ENCODE results near the gene ARHGAP10.
"Not testable (repeated sequence)": the region's sequence is repeated elsewhere in the genome, so short reads cannot be mapped to it uniquely, and the experiment has no call there.

ARHGAP10 gene

GRCh38 chr4:148069895-148070178 lies 337.9 kb downstream of the ARHGAP10 start:
- no peak for DNase-seq

GRCh38 chr4:148071009-148071408 lies 339.1 kb downstream of the ARHGAP10 start:
- DNase-seq = no peak

GRCh38 chr4:148072789-148073188 lies 340.9 kb downstream of the ARHGAP10 start:
- DNase-seq = no peak

GRCh38 chr4:148073349-148073748 lies 341.5 kb downstream of the ARHGAP10 start:
- no peak for DNase-seq

- no peak for DNase-seq
These were observed 342.6 kb downstream of the ARHGAP10 start for GRCh38 chr4:148074462-148074861.

GRCh38 chr4:148075438-148075837 lies 343.6 kb downstream of the ARHGAP10 start:
- DNase-seq = no peak

- no peak for DNase-seq
These were observed 345.1 kb downstream of the ARHGAP10 start for GRCh38 chr4:148076964-148077363.

GRCh38 chr4:148077581-148077980 lies 345.7 kb downstream of the ARHGAP10 start:
- no peak for DNase-seq

- no peak for DNase-seq
These were observed 346.2 kb downstream of the ARHGAP10 start for GRCh38 chr4:148078061-148078460.

GRCh38 chr4:148079961-148080360 lies 348.1 kb downstream of the ARHGAP10 start:
- no peak for DNase-seq

GRCh38 chr4:148081267-148081666 lies 349.4 kb downstream of the ARHGAP10 start:
- DNase-seq = no peak

GRCh38 chr4:148081745-148082144 lies 349.9 kb downstream of the ARHGAP10 start:
- no peak for DNase-seq

GRCh38 chr4:148083073-148083472 lies 351.2 kb downstream of the ARHGAP10 start:
- not testable (repeated sequence) for DNase-seq

GRCh38 chr4:148089624-148090023 lies 357.7 kb downstream of the ARHGAP10 start:
- no peak for DNase-seq

- no peak for DNase-seq
These were observed 358.1 kb downstream of the ARHGAP10 start for GRCh38 chr4:148090029-148090428.

GRCh38 chr4:148090503-148091476 lies 358.9 kb downstream of the ARHGAP10 start:
- no peak for DNase-seq

- no peak for DNase-seq
These were observed 360.0 kb downstream of the ARHGAP10 start for GRCh38 chr4:148091896-148092295.

GRCh38 chr4:148092316-148093014 lies 360.6 kb downstream of the ARHGAP10 start:
- no peak for DNase-seq

- no peak for DNase-seq
These were observed 361.2 kb downstream of the ARHGAP10 start for GRCh38 chr4:148093065-148093464.

GRCh38 chr4:148094149-148094548 lies 362.3 kb downstream of the ARHGAP10 start:
- no peak for DNase-seq

- DNase-seq = no peak
These were observed 363.5 kb downstream of the ARHGAP10 start for GRCh38 chr4:148095346-148095923.

GRCh38 chr4:148097801-148098200 lies 365.9 kb downstream of the ARHGAP10 start:
- no peak for DNase-seq

GRCh38 chr4:148101235-148101634 lies 369.3 kb downstream of the ARHGAP10 start:
- DNase-seq = no peak

- no peak for DNase-seq
These were observed 369.9 kb downstream of the ARHGAP10 start for GRCh38 chr4:148101790-148102189.
